Kidney (tissue), 14 donors: Measurements from ENCODE around the gene TXNL4A. TPM values are rescaled to one million over a fixed set of nuclear protein-coding genes. Genes with fewer than 3 reads are reported as not detected.

Source experiments
- DNase-seq, 5 donors: peaks; one replicate each; pipeline ENCODE4 v3.0.0-alpha.2; 2013 to 2020
- FAIRE-seq: peaks from 2 replicates; lab custom pipeline; 2012; peaks lifted over from hg19 to GRCh38; lab: Jason Lieb, UNC
- H3K27ac ChIP-seq, 2 donors: one replicate each; pipeline ENCODE4 v1.7.0; 2013; ENCODE audit warnings: low read depth in 2 of 2, low read length in 2 of 2, inconsistent platforms in 1 of 2
- H3K27me3 ChIP-seq: one replicate; pipeline ENCODE4 v1.7.1; 2013; ENCODE audit warnings: low read length, inconsistent platforms; ENCODE audit not compliant: control insufficient read depth, insufficient read depth
- H3K36me3 ChIP-seq, 3 donors: one replicate each; pipeline versions ENCODE4 v1.7.0 to v1.7.1; 2013; ENCODE audit warnings: low read length in 3 of 3, control low read depth in 1 of 3, inconsistent platforms in 1 of 3; ENCODE audit not compliant: insufficient read depth in 3 of 3, control insufficient read depth in 2 of 3
- H3K4me1 ChIP-seq, 3 donors: one replicate each; pipeline versions ENCODE4 v1.7.0 to v1.7.1; 2013; ENCODE audit warnings: low read length in 3 of 3, inconsistent platforms in 1 of 3, low read depth in 1 of 3; ENCODE audit not compliant: control insufficient read depth in 2 of 3, insufficient read depth in 2 of 3
- H3K4me3 ChIP-seq, 3 donors: one replicate each; pipeline versions ENCODE4 v1.7.0 to v1.8.1; 2013; ENCODE audit warnings: low read length in 3 of 3, control low read depth in 1 of 3, inconsistent platforms in 1 of 3
- H3K9ac ChIP-seq, 3 donors: one replicate each; pipeline versions ENCODE4 v1.7.0 to v1.7.1; 2013; ENCODE audit warnings: low read length in 3 of 3, control low read depth in 1 of 3, inconsistent platforms in 1 of 3
- H3K9me3 ChIP-seq, 3 donors: one replicate each; pipeline versions ENCODE4 v1.7.0 to v1.7.1; 2013; ENCODE audit warnings: low read length in 3 of 3, control low read depth in 1 of 3, inconsistent platforms in 1 of 3; ENCODE audit not compliant: control insufficient read depth in 2 of 3, insufficient read depth in 1 of 3
- intact Hi-C: fragments of 100-400 bp; cut with DNase I; formaldehyde crosslinking; loops from one replicate; pipeline ENCODE4 v1.11.1; 2022
- polyA plus RNA-seq: library from polyadenylated mRNA; stranded (reverse); fragments of 350-450 nt; fragmentation: Illumina TruSeq; extraction: RNeasy Lipid Tissue Mini Kit (QIAGEN cat#74804); gene quantifications from one replicate; pipeline ENCODE4 v1.2.3, GENCODE V29; 2014; ENCODE audit warnings: low read depth, low replicate concordance; ENCODE audit not compliant: insufficient read depth
- total RNA-seq: library from RNA; stranded (reverse); fragmentation: NEBNext Ultra II Directional; extraction: Animal tissue kit (Norgen Biotek cat#: 25700); gene quantifications from one replicate; pipeline ENCODE4 v1.2.1, GENCODE V29; 2021
- TF ChIP-seq, protein P1 (sequence below): IDR thresholded peaks from 3 replicates; pipeline ENCODE4 v1.5.1; 2012; ENCODE audit warnings: mild to moderate bottlenecking, moderate library complexity, borderline replicate concordance; ENCODE audit not compliant: insufficient read depth; ENCODE audit errors: extremely low read depth
- donor health status: control.
- donor health status: control.
- donor health status: control.
- donor health status: control.
- donor health status: control.
- donor health status: DM: yes; HTN: yes; CAD: no.
- donor health status: Normal renal cell carcinoma (clear cell type).

TXNL4A gene
- total and polyA plus RNA-seq, 2 donors from 2014 or later: 76.7 to 178 TPM

- DNase-seq (no peak), FAIRE-seq (peak; percentile 50)
- intact Hi-C loops: no loop called here
- Histone ChIP-seq H3K4me3 (no peak overlapping the region), H3K36me3 (no peaks in the 10 kb centered on the region), H3K9me3 (no peaks in the 10 kb centered on the region), H3K4me1 (peaks cover 0 to 6% (median 0%) of the 10 kb centered on the region in 3 donors), H3K27me3 (no peaks in the 10 kb centered on the region), H3K27ac (no peak overlapping the region), H3K9ac (no peak overlapping the region)
- TF ChIP-seq, protein P1, sequence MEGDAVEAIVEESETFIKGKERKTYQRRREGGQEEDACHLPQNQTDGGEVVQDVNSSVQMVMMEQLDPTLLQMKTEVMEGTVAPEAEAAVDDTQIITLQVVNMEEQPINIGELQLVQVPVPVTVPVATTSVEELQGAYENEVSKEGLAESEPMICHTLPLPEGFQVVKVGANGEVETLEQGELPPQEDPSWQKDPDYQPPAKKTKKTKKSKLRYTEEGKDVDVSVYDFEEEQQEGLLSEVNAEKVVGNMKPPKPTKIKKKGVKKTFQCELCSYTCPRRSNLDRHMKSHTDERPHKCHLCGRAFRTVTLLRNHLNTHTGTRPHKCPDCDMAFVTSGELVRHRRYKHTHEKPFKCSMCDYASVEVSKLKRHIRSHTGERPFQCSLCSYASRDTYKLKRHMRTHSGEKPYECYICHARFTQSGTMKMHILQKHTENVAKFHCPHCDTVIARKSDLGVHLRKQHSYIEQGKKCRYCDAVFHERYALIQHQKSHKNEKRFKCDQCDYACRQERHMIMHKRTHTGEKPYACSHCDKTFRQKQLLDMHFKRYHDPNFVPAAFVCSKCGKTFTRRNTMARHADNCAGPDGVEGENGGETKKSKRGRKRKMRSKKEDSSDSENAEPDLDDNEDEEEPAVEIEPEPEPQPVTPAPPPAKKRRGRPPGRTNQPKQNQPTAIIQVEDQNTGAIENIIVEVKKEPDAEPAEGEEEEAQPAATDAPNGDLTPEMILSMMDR: no peak
These were observed 3.1 kb upstream of the TXNL4A start for GRCh38 chr18:79991494-79991893.

GRCh38 chr18:79989195-79989497, 783 bp upstream of the TXNL4A start:
- peaks cover 0 to 7% (median 0%) of the 10 kb centered on the region in 3 donors for H3K4me1 ChIP-seq
- no peaks in the 10 kb centered on the region for H3K27me3 ChIP-seq
- no peak for DNase-seq
- no peak for FAIRE-seq
- H3K36me3 ChIP-seq: peaks cover 0 to 3% (median 0%) of the 10 kb centered on the region in 3 donors
- peak overlapping the region in 1 of 3 donors; percentile 85 for H3K9ac ChIP-seq
- H3K4me3 ChIP-seq: peak overlapping the region in 2 of 3 donors; percentile 87 to 88
- intact Hi-C loops: no loop called here
- H3K27ac ChIP-seq: peak overlapping the region; percentile 96 to 97
- no peaks in the 10 kb centered on the region for H3K9me3 ChIP-seq
- TF ChIP-seq, protein P1: no peak

DNA sequence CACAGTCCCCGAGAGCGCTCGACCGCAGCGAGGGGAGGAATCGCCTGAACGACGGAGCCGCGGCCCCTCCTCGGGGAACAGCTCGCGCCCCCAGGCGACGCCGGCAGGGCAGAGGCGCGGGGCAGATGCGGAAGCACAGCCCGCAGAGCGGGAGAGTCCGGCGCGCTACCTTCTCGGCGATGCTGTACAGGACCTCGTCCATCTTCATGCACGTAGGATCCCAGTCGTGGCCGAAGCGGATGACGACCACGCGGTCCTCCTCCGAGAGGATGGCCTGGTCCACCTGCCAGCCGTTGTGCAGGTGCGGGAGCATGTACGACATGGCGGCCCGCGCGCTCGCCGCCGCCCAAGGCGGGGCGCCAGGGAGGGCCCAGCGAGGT, 302 bp downstream of the TXNL4A start:
- FAIRE-seq (no peak), DNase-seq (peak in 4 of 5 donors; percentile 76 to 91 (median 80))
- peaks cover 0 to 3% (median 0%) of the 10 kb centered on the region in 3 donors for H3K36me3 ChIP-seq
- intact Hi-C loops: no loop called here
- H3K27me3 ChIP-seq: no peaks in the 10 kb centered on the region
- peak overlapping the region; percentile 96 to 97 for H3K27ac ChIP-seq
- H3K4me1 ChIP-seq: peaks cover 0 to 7% (median 3%) of the 10 kb centered on the region in 3 donors
- peak overlapping the region; percentile 83 to 88 (median 88) for H3K4me3 ChIP-seq
- peak overlapping the region; percentile 44 to 85 (median 81) for H3K9ac ChIP-seq
- H3K9me3 ChIP-seq: no peaks in the 10 kb centered on the region
- TF ChIP-seq, protein P1: peak; percentile 12

- H3K4me1 ChIP-seq: peaks cover 0 to 7% (median 7%) of the 10 kb centered on the region in 3 donors
- peaks cover 0 to 3% (median 0%) of the 10 kb centered on the region in 3 donors for H3K36me3 ChIP-seq
- H3K9me3 ChIP-seq: no peaks in the 10 kb centered on the region
- DNase-seq (no peak), FAIRE-seq (no peak)
- H3K4me3 ChIP-seq: peak overlapping the region; percentile 83 to 88 (median 88)
- H3K27me3 ChIP-seq: no peaks in the 10 kb centered on the region
- peak overlapping the region; percentile 96 to 97 for H3K27ac ChIP-seq
- H3K9ac ChIP-seq: peak overlapping the region; percentile 17 to 85 (median 44)
- intact Hi-C loops: no loop called here
- TF ChIP-seq, protein P1: no peak
These were observed 797 bp downstream of the TXNL4A start for GRCh38 chr18:79987566-79987965.
